HEK293 (cell line): ENCODE results near the gene CDK2AP2.
A peak's percentile ranks its signal among the peaks of the same experiment; 100 is the strongest.

Experiments used
- GLIS1 ChIP-seq: fragments of 450-650 bp; formaldehyde crosslinking; IDR thresholded peaks from 2 replicates; pipeline ENCODE4 v1.5.1; 2016; ENCODE audit warnings: missing biosample characterization, missing genetic modification characterization
- GLIS2 ChIP-seq: fragments of 450-650 bp; formaldehyde crosslinking; IDR thresholded peaks from 2 replicates; pipeline ENCODE4 v1.5.1; 2016; ENCODE audit warnings: missing biosample characterization, missing genetic modification characterization
- HOXC10 ChIP-seq: sonication (generic); formaldehyde crosslinking; IDR thresholded peaks from 2 replicates; pipeline ENCODE4 v1.8.1; 2023; ENCODE audit warnings: mild to moderate bottlenecking, missing genetic modification reagents
- IKZF3 ChIP-seq: fragments of 450-650 bp; IDR thresholded peaks from 2 replicates; pipeline ENCODE4 v1.5.0; 2018; ENCODE audit warnings: missing biosample characterization, mild to moderate bottlenecking, missing genetic modification characterization, moderate library complexity
- MEIS1 ChIP-seq: sonication (generic); formaldehyde crosslinking; IDR thresholded peaks from 2 replicates; pipeline ENCODE4 v1.8.1; 2022; ENCODE audit warnings: missing genetic modification reagents, mild to moderate bottlenecking, borderline replicate concordance
- PRDM1 ChIP-seq: fragments of 450-650 bp; formaldehyde crosslinking; IDR thresholded peaks from 2 replicates; pipeline ENCODE4; 2016; ENCODE audit warnings: missing biosample characterization, missing genetic modification characterization
- SCRT1 ChIP-seq: fragments of 450-650 bp; formaldehyde crosslinking; IDR thresholded peaks from 2 replicates; pipeline ENCODE4 v1.5.1; 2016; ENCODE audit warnings: missing biosample characterization, missing genetic modification characterization, borderline replicate concordance
- SETDB1 ChIP-seq: IDR thresholded peaks from one replicate; pipeline ENCODE4 v1.6.1; 2017; ENCODE audit warnings: mild to moderate bottlenecking, low read length, moderate library complexity, mixed read lengths; ENCODE audit not compliant: insufficient read length
- SP2 ChIP-seq: fragments of 450-650 bp; formaldehyde crosslinking; IDR thresholded peaks from 2 replicates; pipeline ENCODE4 v1.5.1; 2016; ENCODE audit warnings: missing biosample characterization, missing genetic modification characterization
- SP3 ChIP-seq: fragments of 450-650 bp; formaldehyde crosslinking; IDR thresholded peaks from 2 replicates; pipeline ENCODE4 v1.5.1; 2016; ENCODE audit warnings: missing biosample characterization, missing genetic modification characterization
- YY1 ChIP-seq: fragments of 450-650 bp; formaldehyde crosslinking; IDR thresholded peaks from 2 replicates; pipeline ENCODE4 v1.5.1; 2018; ENCODE audit warnings: missing biosample characterization, missing genetic modification characterization
- ZBTB44 ChIP-seq: fragments of 450-650 bp; IDR thresholded peaks from 2 replicates; pipeline ENCODE4 v1.5.1; 2018; ENCODE audit warnings: missing biosample characterization, mild to moderate bottlenecking, missing genetic modification characterization
- ZBTB7A ChIP-seq: fragments of 450-650 bp; formaldehyde crosslinking; IDR thresholded peaks from 2 replicates; pipeline ENCODE4 v1.5.1; 2016; ENCODE audit warnings: low read depth, missing biosample characterization, missing genetic modification characterization
- ZFHX2 ChIP-seq: fragments of 450-650 bp; formaldehyde crosslinking; conservative IDR thresholded peaks from 2 replicates; pipeline ENCODE4 v1.5.1; 2016; ENCODE audit warnings: missing biosample characterization, missing genetic modification characterization
- ZNF132 ChIP-seq: fragments of 450-650 bp; formaldehyde crosslinking; IDR thresholded peaks from 2 replicates; pipeline ENCODE4 v1.5.1; 2017; ENCODE audit warnings: missing biosample characterization, missing genetic modification characterization, borderline replicate concordance
- ZNF140 ChIP-seq: fragments of 450-650 bp; formaldehyde crosslinking; IDR thresholded peaks from 2 replicates; pipeline ENCODE4 v1.5.1; 2016; ENCODE audit warnings: missing biosample characterization, missing genetic modification characterization
- ZNF148 ChIP-seq: fragments of 450-650 bp; formaldehyde crosslinking; IDR thresholded peaks from 2 replicates; pipeline ENCODE4 v1.5.0; 2017; ENCODE audit warnings: missing biosample characterization, missing genetic modification characterization, borderline replicate concordance
- ZNF202 ChIP-seq: fragments of 450-650 bp; formaldehyde crosslinking; IDR thresholded peaks from 2 replicates; pipeline ENCODE4 v1.5.1; 2016; ENCODE audit warnings: missing biosample characterization, missing genetic modification characterization, borderline replicate concordance
- ZNF239 ChIP-seq: fragments of 450-650 bp; formaldehyde crosslinking; IDR thresholded peaks from 2 replicates; pipeline ENCODE4 v1.5.1; 2016; ENCODE audit warnings: missing biosample characterization, missing genetic modification characterization
- ZNF280D ChIP-seq: fragments of 450-650 bp; formaldehyde crosslinking; IDR thresholded peaks from 2 replicates; pipeline ENCODE4 v1.5.1; 2016; ENCODE audit warnings: missing biosample characterization, missing genetic modification characterization
- ZNF362 ChIP-seq: fragments of 450-650 bp; formaldehyde crosslinking; IDR thresholded peaks from 2 replicates; pipeline ENCODE4 v1.5.1; 2016; ENCODE audit warnings: missing biosample characterization, missing genetic modification characterization
- ZNF404 ChIP-seq: fragments of 450-650 bp; formaldehyde crosslinking; IDR thresholded peaks from 2 replicates; pipeline ENCODE4 v1.5.1; 2017; ENCODE audit warnings: missing biosample characterization, missing genetic modification characterization
- ZNF510 ChIP-seq: fragments of 450-650 bp; formaldehyde crosslinking; IDR thresholded peaks from 2 replicates; pipeline ENCODE4 v1.5.1; 2018; ENCODE audit warnings: mild to moderate bottlenecking, missing genetic modification characterization, missing biosample characterization; ENCODE audit not compliant: insufficient replicate concordance
- ZNF529 ChIP-seq: fragments of 450-650 bp; formaldehyde crosslinking; IDR thresholded peaks from 2 replicates; pipeline ENCODE4 v1.5.1; 2017; ENCODE audit warnings: missing genetic modification characterization, missing biosample characterization; ENCODE audit not compliant: insufficient replicate concordance
- ZNF701 ChIP-seq: fragments of 450-650 bp; formaldehyde crosslinking; IDR thresholded peaks from 2 replicates; pipeline ENCODE4 v1.5.1; 2016; ENCODE audit warnings: missing biosample characterization, missing genetic modification characterization
- ZNF776 ChIP-seq: fragments of 450-650 bp; formaldehyde crosslinking; IDR thresholded peaks from 2 replicates; pipeline ENCODE4 v1.5.0; 2017; ENCODE audit warnings: missing biosample characterization, missing genetic modification characterization, borderline replicate concordance
- ZNF830 ChIP-seq: fragments of 450-650 bp; IDR thresholded peaks from 2 replicates; pipeline ENCODE4 v1.5.0; 2018; ENCODE audit warnings: missing biosample characterization, missing genetic modification characterization, low read depth, mild to moderate bottlenecking, moderate library complexity
- TF ChIP-seq, protein P1 (sequence below): fragments of 450-650 bp; formaldehyde crosslinking; IDR thresholded peaks from 2 replicates; pipeline ENCODE4 v1.5.1; 2016; ENCODE audit warnings: missing biosample characterization, missing genetic modification characterization
- TF ChIP-seq, protein P2 (sequence below): fragments of 450-650 bp; formaldehyde crosslinking; IDR thresholded peaks from 2 replicates; pipeline ENCODE4 v1.5.1; 2016; ENCODE audit warnings: missing biosample characterization, missing genetic modification characterization

CDK2AP2 gene

GRCh38 chr11:67504005-67504949 lies 3.7 kb downstream of the CDK2AP2 start (continued):
- TF ChIP-seq SCRT1 (tag by site-specific recombination) (no peak), IKZF3 (tag by site-specific recombination) (no peak), ZNF701 (tag by site-specific recombination) (no peak), ZBTB7A (tag by site-specific recombination) (no peak), SETDB1 (no peak), ZFHX2 (tag by site-specific recombination) (no peak), ZNF830 (no peak), HOXC10 (CRISPR knock-in tag) (no peak), ZBTB44 (tag by site-specific recombination) (no peak), ZNF280D (tag by site-specific recombination) (no peak), ZNF510 (tag by site-specific recombination) (no peak), ZNF140 (tag by site-specific recombination) (no peak), ZNF202 (tag by site-specific recombination) (no peak), ZNF148 (tag by site-specific recombination) (no peak), GLIS2 (tag by site-specific recombination) (peak; percentile 90), ZNF132 (tag by site-specific recombination) (no peak), SP3 (tag by site-specific recombination) (peak; percentile 76), YY1 (tag by site-specific recombination) (no peak), ZNF404 (no peak), MEIS1 (CRISPR knock-in tag) (no peak), ZNF776 (tag by site-specific recombination) (no peak), ZNF239 (tag by site-specific recombination) (no peak), PRDM1 (tag by site-specific recombination) (no peak), GLIS1 (tag by site-specific recombination) (peak; percentile 57), SP2 (tag by site-specific recombination) (peak; percentile 73), ZNF529 (no peak), ZNF362 (no peak)
- TF ChIP-seq, protein P1, sequence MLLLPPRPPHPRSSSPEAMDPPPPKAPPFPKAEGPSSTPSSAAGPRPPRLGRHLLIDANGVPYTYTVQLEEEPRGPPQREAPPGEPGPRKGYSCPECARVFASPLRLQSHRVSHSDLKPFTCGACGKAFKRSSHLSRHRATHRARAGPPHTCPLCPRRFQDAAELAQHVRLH: no peak
- TF ChIP-seq, protein P2, sequence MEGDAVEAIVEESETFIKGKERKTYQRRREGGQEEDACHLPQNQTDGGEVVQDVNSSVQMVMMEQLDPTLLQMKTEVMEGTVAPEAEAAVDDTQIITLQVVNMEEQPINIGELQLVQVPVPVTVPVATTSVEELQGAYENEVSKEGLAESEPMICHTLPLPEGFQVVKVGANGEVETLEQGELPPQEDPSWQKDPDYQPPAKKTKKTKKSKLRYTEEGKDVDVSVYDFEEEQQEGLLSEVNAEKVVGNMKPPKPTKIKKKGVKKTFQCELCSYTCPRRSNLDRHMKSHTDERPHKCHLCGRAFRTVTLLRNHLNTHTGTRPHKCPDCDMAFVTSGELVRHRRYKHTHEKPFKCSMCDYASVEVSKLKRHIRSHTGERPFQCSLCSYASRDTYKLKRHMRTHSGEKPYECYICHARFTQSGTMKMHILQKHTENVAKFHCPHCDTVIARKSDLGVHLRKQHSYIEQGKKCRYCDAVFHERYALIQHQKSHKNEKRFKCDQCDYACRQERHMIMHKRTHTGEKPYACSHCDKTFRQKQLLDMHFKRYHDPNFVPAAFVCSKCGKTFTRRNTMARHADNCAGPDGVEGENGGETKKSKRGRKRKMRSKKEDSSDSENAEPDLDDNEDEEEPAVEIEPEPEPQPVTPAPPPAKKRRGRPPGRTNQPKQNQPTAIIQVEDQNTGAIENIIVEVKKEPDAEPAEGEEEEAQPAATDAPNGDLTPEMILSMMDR (tag by site-specific recombination): no peak
